KMS-11 (cell line): Measurements from ENCODE around the gene HMGN1.

Experiments
- H2AFZ ChIP-seq: fragments of 200-600 bp; sonication (generic); 2 replicates; pipeline ENCODE4 v1.6.1; 2016; ENCODE audit warnings: antibody characterized with exemption, mixed run types, low read depth
- H3K27ac ChIP-seq: fragments of 200-600 bp; sonication (generic); 2 replicates; pipeline ENCODE4 v1.6.1; 2016; ENCODE audit warnings: mild to moderate bottlenecking, mixed run types
- H3K27me3 ChIP-seq: fragments of 200-600 bp; sonication (generic); 2 replicates; pipeline ENCODE4 v1.6.1; 2017; ENCODE audit warnings: mild to moderate bottlenecking, low read depth, mixed run types, moderate library complexity; ENCODE audit not compliant: insufficient read depth
- H3K36me3 ChIP-seq: fragments of 200-600 bp; sonication (generic); 2 replicates; pipeline ENCODE4 v1.6.1; 2017; ENCODE audit warnings: mild to moderate bottlenecking, mixed run types; ENCODE audit not compliant: insufficient read depth
- H3K4me1 ChIP-seq: fragments of 200-600 bp; sonication (generic); 2 replicates; pipeline ENCODE4 v1.6.1; 2016; ENCODE audit warnings: mild to moderate bottlenecking, low read depth, mixed run types; ENCODE audit not compliant: poor library complexity, severe bottlenecking
- H3K4me2 ChIP-seq: fragments of 200-600 bp; sonication (generic); 2 replicates; pipeline ENCODE4 v1.7.0; 2016; ENCODE audit warnings: mild to moderate bottlenecking, mixed run types
- H3K4me3 ChIP-seq: fragments of 200-600 bp; sonication (generic); IDR thresholded peaks from 2 replicates; pipeline ENCODE4 v1.6.1; 2017; ENCODE audit warnings: low read depth, low read length, mixed read lengths; ENCODE audit not compliant: insufficient read depth
- H3K79me2 ChIP-seq: fragments of 200-600 bp; sonication (generic); 2 replicates; pipeline ENCODE4 v1.6.1; 2016; ENCODE audit warnings: low read depth, mixed run types; ENCODE audit not compliant: insufficient read depth
- H3K9ac ChIP-seq: fragments of 200-600 bp; sonication (generic); 2 replicates; pipeline ENCODE4 v1.6.1; 2016; ENCODE audit warnings: mild to moderate bottlenecking, mixed run types
- H4K20me1 ChIP-seq: fragments of 200-600 bp; sonication (generic); 2 replicates; pipeline ENCODE4 v1.6.1; 2016; ENCODE audit warnings: mild to moderate bottlenecking, mixed run types; ENCODE audit not compliant: insufficient read depth
- TF ChIP-seq, protein P1 (sequence below): fragments of 200-600 bp; sonication (generic); conservative IDR thresholded peaks from 2 replicates; pipeline ENCODE4 v1.6.1; 2017; ENCODE audit warnings: low read depth, mild to moderate bottlenecking, antibody characterized with exemption, low read length, moderate library complexity, mixed read lengths

The HMGN1 gene

DNA sequence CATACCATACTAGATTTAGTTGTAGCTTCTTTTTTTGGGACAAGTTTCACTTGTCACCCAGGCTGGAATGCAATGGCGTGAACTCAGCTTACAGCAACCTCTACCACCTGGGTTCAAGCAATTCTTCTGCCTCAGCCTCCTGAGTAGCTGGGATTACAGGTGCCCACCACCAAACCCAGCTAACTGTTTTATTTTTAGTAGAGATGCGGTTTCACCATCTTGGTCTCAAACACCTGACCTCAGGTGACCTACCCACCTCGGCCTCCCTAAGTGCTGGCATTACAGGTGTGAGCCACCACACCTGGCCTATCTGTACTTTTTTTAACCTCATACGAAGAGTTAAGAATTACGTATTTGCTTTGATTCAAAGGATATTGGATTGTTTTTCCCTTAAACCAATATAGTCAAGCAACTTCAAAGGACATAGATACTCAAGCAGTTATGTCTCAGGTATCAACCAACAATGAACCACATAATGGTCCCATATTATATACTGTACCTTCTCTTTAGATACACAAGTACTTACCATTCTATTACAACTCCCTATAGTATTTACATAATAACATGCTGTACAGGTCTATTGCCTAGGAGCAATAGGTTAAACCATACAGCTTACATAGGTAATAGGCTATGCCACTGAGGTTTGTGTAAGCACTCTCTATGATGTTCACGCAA is 7.5 kb downstream of the HMGN1 start:
- Histone ChIP-seq H3K4me2 (no peak overlapping the region), H3K4me1 (peaks cover 22% of the 10 kb centered on the region), H3K27me3 (no peaks in the 10 kb centered on the region), H3K27ac (no peak overlapping the region), H4K20me1 (no peaks in the 10 kb centered on the region; the same call in 1 of the 2 replicates), H2AFZ (no peak overlapping the region), H3K4me3 (no peak overlapping the region), H3K9ac (no peak overlapping the region), H3K79me2 (peaks cover 16% of the 10 kb centered on the region), H3K36me3 (peaks cover 21% of the 10 kb centered on the region; the same call in 1 of the 2 replicates)
- TF ChIP-seq, protein P1, sequence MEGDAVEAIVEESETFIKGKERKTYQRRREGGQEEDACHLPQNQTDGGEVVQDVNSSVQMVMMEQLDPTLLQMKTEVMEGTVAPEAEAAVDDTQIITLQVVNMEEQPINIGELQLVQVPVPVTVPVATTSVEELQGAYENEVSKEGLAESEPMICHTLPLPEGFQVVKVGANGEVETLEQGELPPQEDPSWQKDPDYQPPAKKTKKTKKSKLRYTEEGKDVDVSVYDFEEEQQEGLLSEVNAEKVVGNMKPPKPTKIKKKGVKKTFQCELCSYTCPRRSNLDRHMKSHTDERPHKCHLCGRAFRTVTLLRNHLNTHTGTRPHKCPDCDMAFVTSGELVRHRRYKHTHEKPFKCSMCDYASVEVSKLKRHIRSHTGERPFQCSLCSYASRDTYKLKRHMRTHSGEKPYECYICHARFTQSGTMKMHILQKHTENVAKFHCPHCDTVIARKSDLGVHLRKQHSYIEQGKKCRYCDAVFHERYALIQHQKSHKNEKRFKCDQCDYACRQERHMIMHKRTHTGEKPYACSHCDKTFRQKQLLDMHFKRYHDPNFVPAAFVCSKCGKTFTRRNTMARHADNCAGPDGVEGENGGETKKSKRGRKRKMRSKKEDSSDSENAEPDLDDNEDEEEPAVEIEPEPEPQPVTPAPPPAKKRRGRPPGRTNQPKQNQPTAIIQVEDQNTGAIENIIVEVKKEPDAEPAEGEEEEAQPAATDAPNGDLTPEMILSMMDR: no peak

DNA sequence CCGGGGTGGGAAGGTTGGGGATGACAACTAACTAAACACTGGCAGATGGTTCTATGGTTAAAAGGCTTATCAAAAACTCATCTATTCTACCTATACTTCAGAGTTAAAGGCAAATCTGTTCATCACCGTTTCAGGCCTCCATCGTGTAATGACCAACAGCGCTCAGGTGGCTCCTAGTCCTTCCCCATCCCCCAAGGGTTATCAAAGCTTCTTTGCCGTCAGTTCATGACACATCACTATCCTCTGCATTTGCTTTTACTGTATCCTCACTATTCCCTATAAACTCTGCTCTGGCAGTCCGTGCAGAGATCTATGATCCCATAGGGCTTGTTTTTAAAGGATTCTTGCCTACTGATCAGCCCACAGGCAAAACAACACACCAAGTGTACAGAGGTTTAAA is 8.2 kb downstream of the HMGN1 start:
- Histone ChIP-seq H3K27me3 (no peaks in the 10 kb centered on the region), H3K4me2 (no peak overlapping the region), H4K20me1 (no peaks in the 10 kb centered on the region), H3K9ac (no peak overlapping the region), H2AFZ (no peak overlapping the region), H3K36me3 (peaks cover 18% of the 10 kb centered on the region; the same call in 1 of the 2 replicates), H3K4me3 (no peak overlapping the region), H3K4me1 (peaks cover 15% of the 10 kb centered on the region), H3K27ac (no peak overlapping the region), H3K79me2 (peaks cover 9% of the 10 kb centered on the region; the same call in 1 of the 2 replicates)
- TF ChIP-seq, protein P1: no peak

DNA sequence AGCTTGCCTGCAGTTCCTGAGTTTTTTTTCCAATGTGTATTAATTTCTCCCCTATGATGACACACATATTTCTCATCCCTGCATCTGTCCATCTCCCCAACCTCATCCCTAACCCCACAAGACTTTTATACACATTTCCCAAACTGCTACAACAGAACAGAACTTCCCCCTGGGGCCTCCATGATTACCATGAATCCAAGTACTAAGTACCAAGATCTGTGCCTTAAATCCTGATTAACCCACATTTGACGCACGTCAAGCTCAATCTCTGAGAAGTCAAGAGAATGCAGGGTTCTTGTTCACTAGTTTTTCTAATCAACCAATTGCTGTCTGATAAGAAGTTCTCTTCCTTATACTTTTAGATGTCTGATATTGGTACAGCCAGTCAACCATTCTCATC is 9.7 kb downstream of the HMGN1 start:
- TF ChIP-seq, protein P1: no peak
- no peak overlapping the region for H2AFZ ChIP-seq

DNA sequence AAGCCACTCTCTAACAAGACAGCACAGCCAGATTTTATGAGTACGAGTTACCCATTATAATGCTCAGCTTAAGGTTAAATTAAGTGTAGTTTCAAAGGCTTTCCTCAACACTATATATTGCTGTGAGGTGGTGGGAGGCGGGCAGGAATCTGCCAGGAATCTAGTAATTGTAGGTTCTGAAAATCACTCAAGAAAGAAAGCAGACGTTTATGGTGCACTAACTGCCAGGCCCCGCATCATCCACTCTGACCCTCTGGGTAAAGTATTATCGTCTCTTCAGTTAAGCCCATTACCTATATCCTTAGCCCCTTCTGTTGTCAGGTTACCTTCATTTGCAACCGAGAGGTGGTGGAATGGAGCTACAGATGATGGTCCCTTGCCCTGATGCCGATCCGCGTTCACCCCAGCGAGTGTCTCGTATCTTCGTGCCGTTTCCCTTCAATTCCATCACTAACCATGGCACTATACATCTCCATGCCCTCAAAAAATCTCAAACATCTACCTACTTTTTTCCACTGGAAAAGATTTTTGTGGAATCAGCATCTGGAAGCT is 12.4 kb downstream of the HMGN1 start:
- Histone ChIP-seq H3K4me1 (no peaks in the 10 kb centered on the region), H3K9ac (no peak overlapping the region), H3K27me3 (no peaks in the 10 kb centered on the region), H3K4me2 (no peak overlapping the region), H3K36me3 (peaks cover 3% of the 10 kb centered on the region; the same call in 1 of the 2 replicates), H4K20me1 (no peaks in the 10 kb centered on the region), H2AFZ (no peak overlapping the region), H3K4me3 (no peak overlapping the region), H3K79me2 (no peaks in the 10 kb centered on the region), H3K27ac (no peak overlapping the region)
- TF ChIP-seq, protein P1: no peak

More for the DNA sequence above, 9.7 kb downstream of the HMGN1 start:
- Histone ChIP-seq H3K27me3 (no peaks in the 10 kb centered on the region), H3K4me2 (no peak overlapping the region), H3K36me3 (peaks cover 15% of the 10 kb centered on the region; the same call in 1 of the 2 replicates), H4K20me1 (no peaks in the 10 kb centered on the region), H3K27ac (no peak overlapping the region), H3K4me1 (peaks cover under 1% of the 10 kb centered on the region), H3K4me3 (no peak overlapping the region), H3K9ac (no peak overlapping the region), H3K79me2 (no peaks in the 10 kb centered on the region)
